Measurements from ENCODE around the gene RAB3C. TPM values are rescaled to one million over a fixed set of nuclear protein-coding genes. Genes with fewer than 3 reads are reported as not detected.

The RAB3C gene
- total RNA-seq, 2 experiments from 2014 or later = not detected

GRCh38 chr5:58761407-58761806 lies 178.5 kb downstream of the RAB3C start:
- Mint-ChIP-seq H3K27ac (no peak overlapping the region), H3K4me3 (no peak overlapping the region), H3K9me3 (no peaks in the 10 kb centered on the region), H3K27me3 (no peaks in the 10 kb centered on the region), H3K36me3 (ENCODE audit: low read depth) (no peaks in the 10 kb centered on the region), H3K4me1 (ENCODE audit: low read depth) (peaks cover 35% of the 10 kb centered on the region)
- H3K27me3 ChIP-seq (ENCODE audit: control insufficient read depth in 1 of 2, insufficient read depth in 2 of 2, low read length in 2 of 2) = no peaks in the 10 kb centered on the region
- DNase-seq = peak in 3 of 14 experiments; percentile 10 to 29 (median 12)
- no peak overlapping the region for H3K27ac ChIP-seq (ENCODE audit: low read depth in 1 of 2, low read length in 2 of 2)
- intact Hi-C loops (cut with DNase I, micrococcal nuclease) = no loop called here
- H3K9me3 ChIP-seq (ENCODE audit: control insufficient read depth in 1 of 2, insufficient read depth in 1 of 2, low read length in 2 of 2) = no peaks in the 10 kb centered on the region
- no peak overlapping the region for H3K4me3 ChIP-seq (ENCODE audit: low read length)
- POLR2A ChIA-PET = no interaction called here
- no peaks in the 10 kb centered on the region for H3K36me3 ChIP-seq (ENCODE audit: insufficient read depth, low read length)
- ATAC-seq (ENCODE audit: poor library complexity) = no peak
- CTCF ChIA-PET = interaction anchor here (0.7 to 2.3 kb wide), 2 partner anchors 9 to 1036 kb away, joined by 4 to 8 read pairs; no protein-coding TSS in a partner anchor
- TF ChIP-seq CTCF (IDR thresholded peaks at IDR 0.05) = no peak
- peaks cover 6% of the 10 kb centered on the region for H3K4me1 ChIP-seq (ENCODE audit: insufficient read depth, low read length)

DNA sequence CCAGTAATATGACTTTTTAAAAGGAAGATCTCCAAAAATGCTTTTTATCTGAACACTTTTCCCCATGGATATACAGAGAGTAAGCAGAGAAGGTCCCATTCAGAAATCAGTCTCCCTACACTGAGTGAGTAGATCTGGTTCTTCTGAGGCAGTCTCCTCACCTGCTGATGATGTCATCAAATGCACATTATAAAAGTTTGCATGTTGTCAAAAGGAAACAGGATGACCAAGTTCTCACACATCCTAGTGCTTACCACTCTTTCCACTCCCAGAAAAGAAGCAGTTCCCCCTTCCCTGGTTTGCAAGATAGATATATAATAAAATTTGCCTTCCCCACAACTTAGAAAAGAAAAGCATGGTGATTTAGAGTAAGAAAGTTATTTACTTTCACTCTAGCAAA lies 180.5 kb downstream of the RAB3C start:
- H3K27me3 Mint-ChIP-seq = no peaks in the 10 kb centered on the region
- peaks cover 32% of the 10 kb centered on the region for H3K4me1 Mint-ChIP-seq (ENCODE audit: low read depth)
- Histone ChIP-seq H3K4me3 (ENCODE audit: low read length) (no peak overlapping the region), H3K27ac (ENCODE audit: low read depth in 1 of 2, low read length in 2 of 2) (no peak overlapping the region), H3K27me3 (ENCODE audit: control insufficient read depth in 1 of 2, insufficient read depth in 2 of 2, low read length in 2 of 2) (peaks cover 0 to 3% of the 10 kb centered on the region in 2 experiments), H3K4me1 (ENCODE audit: insufficient read depth, low read length) (peaks cover 6% of the 10 kb centered on the region), H3K36me3 (ENCODE audit: insufficient read depth, low read length) (no peaks in the 10 kb centered on the region), H3K9me3 (ENCODE audit: control insufficient read depth in 1 of 2, insufficient read depth in 1 of 2, low read length in 2 of 2) (no peaks in the 10 kb centered on the region)
- intact Hi-C loops (cut with DNase I, micrococcal nuclease) = no loop called here
- no peak for TF ChIP-seq CTCF (IDR thresholded peaks at IDR 0.05)
- DNase-seq = no peak
- POLR2A ChIA-PET = no interaction called here
- no peaks in the 10 kb centered on the region for H3K36me3 Mint-ChIP-seq (ENCODE audit: low read depth)
- no peak overlapping the region for H3K4me3 Mint-ChIP-seq
- CTCF ChIA-PET = no interaction called here
- no peak for ATAC-seq (ENCODE audit: poor library complexity)
- no peak overlapping the region for H3K27ac Mint-ChIP-seq
- H3K9me3 Mint-ChIP-seq = no peaks in the 10 kb centered on the region

- no peaks in the 10 kb centered on the region for H3K9me3 Mint-ChIP-seq
- POLR2A ChIA-PET = no interaction called here
- intact Hi-C loops (cut with DNase I, micrococcal nuclease) = no loop called here
These were observed 181.3 kb downstream of the RAB3C start for GRCh38 chr5:58764199-58764598.

More at GRCh38 chr5:58764199-58764598, 181.3 kb downstream of the RAB3C start:
- peaks cover 0 to 3% of the 10 kb centered on the region in 2 experiments for H3K27me3 ChIP-seq (ENCODE audit: control insufficient read depth in 1 of 2, insufficient read depth in 2 of 2, low read length in 2 of 2)
- ATAC-seq (ENCODE audit: poor library complexity) = no peak
- CTCF ChIA-PET = no interaction called here
- H3K4me1 Mint-ChIP-seq (ENCODE audit: low read depth) = peaks cover 24% of the 10 kb centered on the region
- H3K4me3 Mint-ChIP-seq = no peak overlapping the region
- H3K27me3 Mint-ChIP-seq = no peaks in the 10 kb centered on the region
- no peak overlapping the region for H3K27ac ChIP-seq (ENCODE audit: low read depth in 1 of 2, low read length in 2 of 2)
- DNase-seq = no peak
- H3K4me3 ChIP-seq (ENCODE audit: low read length) = no peak overlapping the region
- peaks cover 2% of the 10 kb centered on the region for H3K4me1 ChIP-seq (ENCODE audit: insufficient read depth, low read length)
- no peaks in the 10 kb centered on the region for H3K36me3 ChIP-seq (ENCODE audit: insufficient read depth, low read length)
- H3K36me3 Mint-ChIP-seq (ENCODE audit: low read depth) = no peaks in the 10 kb centered on the region
- H3K9me3 ChIP-seq (ENCODE audit: control insufficient read depth in 1 of 2, insufficient read depth in 1 of 2, low read length in 2 of 2) = no peaks in the 10 kb centered on the region
- TF ChIP-seq CTCF (IDR thresholded peaks at IDR 0.05) = no peak
- no peak overlapping the region for H3K27ac Mint-ChIP-seq

Data from CD4-positive, alpha-beta T cell (primary cell).